Stimulated activated CD4-positive, alpha-beta T cell treated with anti-CD3 and anti-CD28 coated beads, Interleukin-15, amount 100 ng/mL, for 1 hour (primary cell): ENCODE data around the gene IFIT1.
"Not testable (repeated sequence)": the region's sequence is repeated elsewhere in the genome, so short reads cannot be mapped to it uniquely, and the experiment has no call there.

Source experiments
- DNase-seq, 2 donors: peaks; one replicate each; pipeline ENCODE4 v3.0.0-alpha.2; 2020; ENCODE audit warnings: low read depth in 1 of 2, low spot score in 1 of 2

The IFIT1 gene

GRCh38 chr10:89391907-89392756, at the start of gene IFIT1:
TSS of gene IFIT1 (plus strand) at chr10:89392623. CDS start at chr10:89392713, 90 bp downstream.
- DNase-seq: no peak

GRCh38 chr10:89343089-89343767, 49.2 kb upstream of the IFIT1 start:
- no peak for DNase-seq

GRCh38 chr10:89344156-89344555, 48.3 kb upstream of the IFIT1 start:
- DNase-seq: no peak

- no peak for DNase-seq
Observed at GRCh38 chr10:89345367-89346000, 46.9 kb upstream of the IFIT1 start.

GRCh38 chr10:89346405-89347254, 45.8 kb upstream of the IFIT1 start:
- no peak for DNase-seq

- DNase-seq: no peak
Observed at GRCh38 chr10:89347701-89348457, 44.5 kb upstream of the IFIT1 start.

GRCh38 chr10:89348481-89348880, 43.9 kb upstream of the IFIT1 start:
- no peak for DNase-seq

GRCh38 chr10:89348975-89349374, 43.4 kb upstream of the IFIT1 start:
- DNase-seq: no peak

GRCh38 chr10:89350631-89351315, 41.6 kb upstream of the IFIT1 start:
- DNase-seq: not testable (repeated sequence)

- DNase-seq: no peak
Observed at GRCh38 chr10:89351412-89351779, 41.0 kb upstream of the IFIT1 start.

- DNase-seq: no peak
Observed at GRCh38 chr10:89351780-89352597, 40.4 kb upstream of the IFIT1 start.

GRCh38 chr10:89352802-89353201, 39.6 kb upstream of the IFIT1 start:
- DNase-seq: no peak

GRCh38 chr10:89355394-89355931, 37.0 kb upstream of the IFIT1 start:
- DNase-seq: no peak

- DNase-seq: no peak
Observed at GRCh38 chr10:89357096-89357495, 35.3 kb upstream of the IFIT1 start.

GRCh38 chr10:89357975-89358374, 34.4 kb upstream of the IFIT1 start:
- DNase-seq: no peak

GRCh38 chr10:89360157-89360556, 32.3 kb upstream of the IFIT1 start:
- no peak for DNase-seq

GRCh38 chr10:89362929-89363328, 29.5 kb upstream of the IFIT1 start:
- DNase-seq: no peak

- no peak for DNase-seq
Observed at GRCh38 chr10:89363729-89364442, 28.5 kb upstream of the IFIT1 start.
